Activated CD8-positive, alpha-beta memory T cell treated with anti-CD3 and anti-CD28 coated beads for 24 hours (primary cell): ENCODE results near the gene PDE1C.

Experiments
- DNase-seq: peaks from one replicate; pipeline ENCODE4 v3.0.0-alpha.2; 2020

Gene PDE1C

GRCh38 chr7:31935124-31936054 is 134.8 kb downstream of the PDE1C start:
- no peak for DNase-seq

DNA sequence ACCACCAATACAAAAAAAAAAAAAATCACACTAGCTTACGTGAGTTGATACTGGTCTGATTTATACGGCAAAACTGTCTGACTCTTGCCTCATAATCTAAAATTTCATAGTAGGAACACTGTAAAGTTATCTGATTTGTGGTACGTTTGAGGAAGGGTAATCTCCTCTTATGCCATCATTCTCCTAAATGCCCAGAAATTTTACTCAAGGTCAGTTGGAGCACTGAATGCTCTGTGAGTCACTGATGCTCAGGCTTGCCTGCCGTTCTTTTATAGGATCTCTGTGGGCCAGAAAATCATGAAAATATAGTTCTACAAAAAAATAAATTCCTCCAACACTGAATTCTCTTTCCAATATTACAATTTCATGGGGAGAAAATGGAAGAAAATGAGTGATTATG is 135.7 kb downstream of the PDE1C start:
- DNase-seq, result no peak

DNA sequence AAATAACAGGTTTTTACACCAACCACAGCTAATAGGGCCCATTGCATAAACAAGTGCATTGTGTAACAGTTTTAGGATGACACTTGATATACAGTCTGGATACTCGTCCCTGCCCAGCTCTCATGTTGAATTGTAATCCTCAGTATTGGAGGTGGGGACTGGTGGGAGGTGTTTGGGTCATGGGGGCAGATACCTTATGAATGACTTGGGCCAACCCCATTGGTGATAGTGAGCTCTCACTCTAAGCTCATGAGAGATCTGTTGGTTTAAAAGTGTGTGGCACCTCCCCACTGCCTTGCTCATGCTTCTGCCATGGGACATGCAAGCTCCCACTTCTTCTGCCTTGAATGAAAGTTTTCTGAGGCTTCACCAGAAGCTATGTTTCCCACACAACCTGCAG is 136.7 kb downstream of the PDE1C start:
- DNase-seq, result no peak

- DNase-seq, result no peak
These were observed 143.1 kb downstream of the PDE1C start for GRCh38 chr7:31926991-31927584.

DNA sequence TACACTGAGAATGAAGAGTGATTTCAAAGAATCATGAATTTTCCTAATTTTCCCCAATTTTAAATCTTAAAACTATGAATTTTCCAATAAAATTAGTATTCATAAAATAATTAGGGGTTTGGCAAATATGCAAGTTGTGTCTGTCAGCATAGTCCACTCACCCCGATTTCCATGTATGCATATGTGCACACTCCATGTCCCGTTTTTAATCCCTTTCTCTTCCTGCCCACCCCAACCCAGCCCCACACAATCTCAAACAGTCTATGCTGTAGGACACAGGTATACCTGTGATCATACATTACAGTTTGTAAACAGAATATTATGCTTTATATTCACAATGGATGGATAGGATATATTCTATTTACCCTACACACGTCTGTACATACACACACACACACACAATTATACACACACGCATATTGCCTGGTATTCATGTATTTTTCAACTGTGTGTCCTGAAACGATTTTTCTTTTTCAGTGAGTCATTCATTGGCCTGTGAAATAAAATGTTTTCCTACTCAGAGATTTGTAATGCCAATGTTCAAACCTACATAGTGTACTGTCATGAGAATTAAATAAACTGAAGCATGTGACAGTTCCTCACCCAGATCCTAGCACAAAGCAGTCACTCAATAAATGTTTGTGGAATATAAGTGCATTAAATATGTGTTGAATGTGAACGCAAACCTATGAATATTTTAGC is 144.3 kb downstream of the PDE1C start:
- no peak for DNase-seq

GRCh38 chr7:31924251-31924650 is 146.0 kb downstream of the PDE1C start:
- no peak for DNase-seq

- no peak for DNase-seq
These were observed 147.4 kb downstream of the PDE1C start for GRCh38 chr7:31922848-31923247.

DNA sequence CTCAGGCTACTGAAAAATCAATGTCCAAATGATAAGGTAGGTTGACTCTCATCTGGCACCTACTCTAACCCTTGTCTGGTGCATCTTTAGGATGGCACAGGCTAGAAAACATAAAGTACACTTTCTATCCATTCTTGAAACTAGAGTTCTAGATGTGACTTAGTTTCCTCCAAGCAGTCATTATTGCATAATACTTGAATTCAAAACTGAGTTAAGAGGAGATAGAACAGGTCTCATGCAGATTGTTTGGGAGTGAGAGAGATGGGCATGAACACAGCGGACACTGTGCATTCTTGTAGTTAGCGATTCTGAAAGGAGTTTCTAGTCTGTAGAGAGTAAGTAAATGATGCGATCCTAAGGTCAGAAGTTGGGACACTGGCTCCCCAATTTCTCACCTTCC is 149.2 kb downstream of the PDE1C start:
- DNase-seq, result no peak

DNA sequence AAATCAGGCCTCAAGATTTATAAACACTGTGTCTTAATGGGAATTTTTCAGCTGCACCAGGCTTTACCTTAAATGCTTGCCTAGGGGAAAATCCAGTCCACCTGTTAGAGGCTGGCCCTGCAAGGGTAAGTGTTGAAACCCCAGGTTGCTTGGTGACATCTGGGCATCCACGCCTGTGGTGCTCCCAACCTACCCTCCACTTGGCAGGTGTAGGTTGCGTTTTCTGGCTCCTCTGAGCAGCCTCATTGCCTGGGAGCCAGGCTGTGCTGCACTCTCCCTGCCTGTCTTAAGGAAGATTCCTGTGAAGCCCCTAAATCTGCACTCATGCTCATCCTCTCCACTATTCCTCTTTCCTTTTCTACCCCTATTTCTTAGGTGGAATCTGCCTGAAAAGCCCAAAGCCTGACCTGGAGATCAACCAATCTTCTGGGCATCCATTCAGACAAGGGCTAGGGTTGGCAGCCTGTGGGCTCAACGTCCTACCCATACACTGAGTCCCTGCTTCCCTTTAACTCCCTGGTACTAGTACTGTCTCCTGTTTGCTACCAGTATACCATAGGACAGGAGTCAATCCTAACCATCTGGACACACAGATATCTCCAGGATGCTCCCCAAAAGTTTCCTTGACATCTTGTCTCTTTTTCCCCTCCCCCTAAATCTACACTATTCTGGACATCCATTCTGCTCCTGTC is 150.4 kb downstream of the PDE1C start:
- DNase-seq, result no peak

GRCh38 chr7:31918706-31919393 is 151.4 kb downstream of the PDE1C start:
- no peak for DNase-seq

- DNase-seq, result no peak
These were observed 153.0 kb downstream of the PDE1C start for GRCh38 chr7:31917256-31917655.

GRCh38 chr7:31910191-31910590 is 160.0 kb downstream of the PDE1C start:
- DNase-seq, result no peak

GRCh38 chr7:31906479-31907171 is 163.6 kb downstream of the PDE1C start:
- DNase-seq, result no peak

- no peak for DNase-seq
These were observed 166.2 kb downstream of the PDE1C start for GRCh38 chr7:31903962-31904361.

GRCh38 chr7:31899356-31899927 is 170.8 kb downstream of the PDE1C start:
- no peak for DNase-seq

- DNase-seq, result no peak
These were observed 173.3 kb downstream of the PDE1C start for GRCh38 chr7:31896925-31897324.

DNA sequence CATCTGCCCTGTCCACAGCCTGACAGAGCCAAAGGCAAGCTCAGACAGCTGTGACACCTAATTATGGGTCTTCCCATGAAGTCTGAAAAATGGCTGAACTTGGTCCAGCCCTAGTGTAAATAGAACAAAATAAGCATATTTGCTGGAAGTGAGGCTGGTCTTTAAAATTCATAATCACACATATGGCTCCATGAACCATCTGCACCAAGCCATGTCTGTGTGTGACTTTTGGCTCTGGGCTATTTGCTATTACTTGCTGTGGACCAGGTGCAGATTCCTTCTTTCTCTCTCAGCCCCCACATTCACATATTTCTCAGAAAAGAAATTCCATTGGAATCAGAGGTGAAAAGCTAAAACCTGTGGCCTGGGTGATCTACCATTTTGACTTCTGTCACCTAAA is 175.9 kb downstream of the PDE1C start:
- DNase-seq, result no peak

- DNase-seq, result no peak
These were observed 176.8 kb downstream of the PDE1C start for GRCh38 chr7:31893365-31893764.

GRCh38 chr7:31892099-31892829 is 177.9 kb downstream of the PDE1C start:
- no peak for DNase-seq

DNA sequence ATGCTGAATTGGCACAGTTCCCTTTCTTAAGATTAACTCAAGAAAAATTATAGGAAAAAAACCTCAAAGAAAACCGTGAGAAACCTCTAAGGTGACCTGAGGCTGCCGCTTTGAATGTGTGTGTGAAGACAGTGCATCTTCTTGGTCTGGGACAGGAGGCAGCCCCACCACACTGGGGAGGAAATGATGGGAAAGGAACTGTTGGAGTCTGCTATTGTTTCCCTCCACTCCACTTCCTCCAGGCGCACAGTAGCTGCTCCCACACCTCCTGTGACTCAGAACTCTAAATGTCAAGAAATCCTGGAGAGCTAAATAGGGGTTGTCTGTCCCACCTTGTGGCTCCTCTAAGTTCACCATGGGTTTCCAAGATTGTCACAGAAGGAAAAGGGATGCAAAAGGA is 179.4 kb downstream of the PDE1C start:
- DNase-seq, result no peak

- no peak for DNase-seq
These were observed 180.0 kb downstream of the PDE1C start for GRCh38 chr7:31890198-31890597.
